HG03103 (cell line): ENCODE measurements around the gene KLHDC3.

Experiments used
- ATAC-seq: cut with Tn5 transposase; IDR thresholded peaks from one replicate; pipeline ENCODE4 v1.9.1; 2021; ENCODE audit warnings: low read depth; ENCODE audit not compliant: unreplicated experiment

KLHDC3 gene

GRCh38 chr6:43013843-43014433, at the start of gene KLHDC3, which contains the start of gene MEA1:
Gene KLHDC3 (plus strand): TSS chr6:43014249. CDS start chr6:43017193, 2,944 bp downstream.
Gene MEA1 (minus strand): TSS chr6:43013946. CDS start chr6:43013813, 133 bp downstream.
- ATAC-seq, result peak; percentile 79

GRCh38 chr6:42966571-42966970, 47.5 kb upstream of the KLHDC3 start:
- no peak for ATAC-seq

- no peak for ATAC-seq
Observed at GRCh38 chr6:42967228-42967627, 46.8 kb upstream of the KLHDC3 start.

- ATAC-seq, result no peak
Observed at GRCh38 chr6:42968126-42968701, 45.8 kb upstream of the KLHDC3 start.

GRCh38 chr6:42968783-42969182, 45.3 kb upstream of the KLHDC3 start:
- ATAC-seq, result no peak

GRCh38 chr6:42969431-42969830, 44.6 kb upstream of the KLHDC3 start:
- ATAC-seq, result no peak

- ATAC-seq, result no peak
Observed at GRCh38 chr6:42969934-42970333, 44.1 kb upstream of the KLHDC3 start.

GRCh38 chr6:42970871-42971612, 43.0 kb upstream of the KLHDC3 start:
- no peak for ATAC-seq

- ATAC-seq, result no peak
Observed at GRCh38 chr6:42971746-42972327, 42.2 kb upstream of the KLHDC3 start.

- no peak for ATAC-seq
Observed at GRCh38 chr6:42973926-42974325, 40.1 kb upstream of the KLHDC3 start.

- ATAC-seq, result no peak
Observed at GRCh38 chr6:42974919-42975505, 39.0 kb upstream of the KLHDC3 start.

GRCh38 chr6:42978487-42978838, 35.6 kb upstream of the KLHDC3 start:
- ATAC-seq, result peak; percentile 8

- peak; percentile 84 for ATAC-seq
Observed at GRCh38 chr6:42978839-42979522, 35.1 kb upstream of the KLHDC3 start, which contains the start of gene PEX6. Gene PEX6 (minus strand): TSS chr6:42979181. CDS start chr6:42979150, 31 bp downstream.

- ATAC-seq, result no peak
Observed at GRCh38 chr6:42979523-42980177, 34.4 kb upstream of the KLHDC3 start.

- no peak for ATAC-seq
Observed at GRCh38 chr6:42981836-42982235, 32.2 kb upstream of the KLHDC3 start.

- ATAC-seq, result peak; percentile 86
Observed at GRCh38 chr6:42984001-42984923, 29.8 kb upstream of the KLHDC3 start, which contains the start of gene PPP2R5D. Gene PPP2R5D (plus strand): TSS chr6:42984570. CDS start chr6:42984678, 108 bp downstream.

- no peak for ATAC-seq
Observed at GRCh38 chr6:42984924-42985475, 29.0 kb upstream of the KLHDC3 start.
